HepG2 (cell line): ENCODE data around the gene TNFRSF6B. TPM values are rescaled to one million over a fixed set of nuclear protein-coding genes. Genes with fewer than 3 reads are reported as not detected.

ENCODE experiments used
- HDAC6 ChIP-seq: fragments of 200-600 bp; sonication (generic); IDR thresholded peaks from 2 replicates; pipeline ENCODE4 v1.7.0; 2017; ENCODE audit warnings: mild to moderate bottlenecking, antibody characterized with exemption, low read length, low read depth
- HMGA1 ChIP-seq: sonication (generic); formaldehyde crosslinking; conservative IDR thresholded peaks from 2 replicates; pipeline ENCODE4 v1.4.0; 2020; ENCODE audit warnings: missing genetic modification reagents
- HNF1A ChIP-seq, 2 experiments: sonication (generic) in 1 of 2; formaldehyde crosslinking in 1 of 2; IDR thresholded peaks; 2 replicates each; pipeline versions ENCODE4 v1.4.0 to v1.6.1; 2016 to 2020; ENCODE audit warnings: borderline replicate concordance in 1 of 2, low read depth in 1 of 2, mild to moderate bottlenecking in 1 of 2, missing genetic modification reagents in 1 of 2
- HNF4G ChIP-seq, 2 experiments: sonication (generic) in 1 of 2; formaldehyde crosslinking in 1 of 2; IDR thresholded peaks; 2 replicates each; pipeline versions ENCODE4 v1.4.0 to v1.6.1; 2011 to 2020; ENCODE audit warnings: borderline replicate concordance in 2 of 2, low read depth in 2 of 2, mild to moderate bottlenecking in 2 of 2, low read length in 1 of 2, missing genetic modification reagents in 1 of 2, moderate library complexity in 1 of 2
- HNRNPK ChIP-seq: fragments of 200-400 bp; formaldehyde crosslinking; IDR thresholded peaks from 2 replicates; pipeline ENCODE4 v1.6.1; 2018; ENCODE audit warnings: low read length, low read depth, moderate library complexity, mild to moderate bottlenecking; ENCODE audit not compliant: poor library complexity, severe bottlenecking
- HNRNPLL ChIP-seq: fragments of 200-400 bp; formaldehyde crosslinking; IDR thresholded peaks from 2 replicates; pipeline ENCODE4 v1.6.1; 2017; ENCODE audit warnings: mild to moderate bottlenecking, low read depth, low read length; ENCODE audit not compliant: poor library complexity, severe bottlenecking
- MAFF ChIP-seq: IDR thresholded peaks from 2 replicates; pipeline ENCODE4 v1.6.1; 2011; ENCODE audit warnings: low read depth, low read length, improper control_type of control experiment
- PTBP1 ChIP-seq: fragments of 200-400 bp; formaldehyde crosslinking; IDR thresholded peaks from 2 replicates; pipeline ENCODE4 v1.6.1; 2018; ENCODE audit warnings: low read length, low read depth; ENCODE audit not compliant: poor library complexity, severe bottlenecking
- REL ChIP-seq: sonication (generic); formaldehyde crosslinking; conservative IDR thresholded peaks from 2 replicates; pipeline ENCODE4 v1.8.0; 2022; ENCODE audit warnings: mild to moderate bottlenecking, missing genetic modification reagents, moderate library complexity
- SRSF1 ChIP-seq: fragments of 200-400 bp; formaldehyde crosslinking; optimal IDR thresholded peaks from 2 replicates; pipeline ENCODE3; 2017; ENCODE audit warnings: mild to moderate bottlenecking, low read depth, low read length, moderate library complexity
- UBTF ChIP-seq: sonication (generic); formaldehyde crosslinking; IDR thresholded peaks from 2 replicates; pipeline ENCODE4 v1.4.0; 2020; ENCODE audit warnings: mild to moderate bottlenecking, missing genetic modification reagents
- ZBTB1 ChIP-seq: sonication (generic); formaldehyde crosslinking; IDR thresholded peaks from 2 replicates; pipeline ENCODE4 v1.4.0; 2020; ENCODE audit warnings: missing genetic modification reagents, borderline replicate concordance
- ZBTB7A ChIP-seq: sonication (generic); formaldehyde crosslinking; IDR thresholded peaks from 2 replicates; pipeline ENCODE4 v1.8.0; 2022; ENCODE audit warnings: mild to moderate bottlenecking, missing genetic modification reagents
- ZFYVE20 ChIP-seq: sonication (generic); formaldehyde crosslinking; IDR thresholded peaks from 2 replicates; pipeline ENCODE4 v1.8.0; 2023; ENCODE audit warnings: low read depth, mild to moderate bottlenecking, moderate library complexity, missing genetic modification reagents, borderline replicate concordance
- ZNF282 ChIP-seq: fragments of 450-650 bp; IDR thresholded peaks from 2 replicates; pipeline ENCODE4 v1.6.1; 2018; ENCODE audit not compliant: partially characterized antibody
- ZNF484 ChIP-seq: sonication (generic); formaldehyde crosslinking; IDR thresholded peaks from 2 replicates; pipeline ENCODE4 v1.5.1; 2020; ENCODE audit warnings: mild to moderate bottlenecking, low read depth, missing genetic modification reagents, borderline replicate concordance
- ZNF740 ChIP-seq: sonication (generic); formaldehyde crosslinking; IDR thresholded peaks from 2 replicates; pipeline ENCODE4 v1.4.0; 2020; ENCODE audit warnings: missing genetic modification reagents
- ZNF777 ChIP-seq: sonication (generic); formaldehyde crosslinking; IDR thresholded peaks from 2 replicates; pipeline ENCODE4 v1.4.0; 2020; ENCODE audit warnings: missing genetic modification reagents
- ZNF781 ChIP-seq: sonication (generic); formaldehyde crosslinking; IDR thresholded peaks from 2 replicates; pipeline ENCODE4 v1.5.1; 2020; ENCODE audit warnings: borderline replicate concordance, mild to moderate bottlenecking, missing genetic modification reagents; ENCODE audit errors: not compliant biosample characterization
- ZNF891 ChIP-seq: sonication (generic); formaldehyde crosslinking; IDR thresholded peaks from 2 replicates; pipeline ENCODE4 v1.5.0; 2020; ENCODE audit warnings: mild to moderate bottlenecking, missing genetic modification reagents
- polyA plus RNA-seq, 8 experiments: library from polyadenylated mRNA; depleted of rRNA in 3 of 8; stranded (reverse) in 7 of 8; unstranded in 1 of 8; fragments of >200 nt; fragmentation: Illumina TruSeq in 4 of 8; extraction: Trizol in 4 of 8; gene quantifications; 2 replicates each; pipeline versions ENCODE4 v1.2.1 to v1.2.3, GENCODE V29; 2011 to 2016; ENCODE audit warnings: low read depth in 4 of 8, missing spikeins in 1 of 8, mixed read lengths in 1 of 8; ENCODE audit not compliant: insufficient read depth in 1 of 8
- total RNA-seq, 5 experiments: library from RNA; depleted of rRNA; stranded (reverse); fragments of >200 nt; fragmentation: Illumina TruSeq; extraction: Trizol; gene quantifications; 2 replicates each; pipeline ENCODE4 v1.2.3, GENCODE V29; 2016; ENCODE audit warnings: low read depth in 1 of 5

Gene TNFRSF6B
- total and polyA plus RNA-seq, 2 of the 13 experiments (the other 11 are each of a cell fraction or from before 2014, with no cell fraction given): 0.24 TPM; not detected in 1

- TF ChIP-seq SRSF1 (peak; percentile 9), HNF4G (IDR thresholded peaks at IDR 0.05; ENCODE audit: borderline replicate concordance, low read depth, low read length) (no peak), HNF4G (CRISPR knock-in tag; IDR thresholded peaks at IDR 0.05; ENCODE audit: borderline replicate concordance, low read depth) (0 out of 2 replicates have a peak, but pooled peaks have one; percentile 10), HDAC6 (no peak), PTBP1 (no peak), REL (CRISPR knock-in tag) (no peak), ZFYVE20 (CRISPR knock-in tag) (no peak), ZNF777 (CRISPR knock-in tag) (no peak), HMGA1 (CRISPR knock-in tag) (no peak), ZBTB1 (no peak), MAFF (no peak), ZNF484 (CRISPR knock-in tag) (peak; percentile 43; the same call in 1 of the 2 replicates), ZNF781 (CRISPR knock-in tag) (no peak), ZNF891 (CRISPR knock-in tag) (no peak), HNF1A (IDR thresholded peaks at IDR 0.05; ENCODE audit: low read depth) (no peak), HNF1A (CRISPR knock-in tag; IDR thresholded peaks at IDR 0.05; ENCODE audit: borderline replicate concordance) (no peak), UBTF (CRISPR knock-in tag) (no peak), ZBTB7A (CRISPR knock-in tag) (no peak), ZNF740 (no peak), ZNF282 (no peak), HNRNPLL (no peak), HNRNPK (peak; percentile 29)
These were observed 39.6 kb downstream of the TNFRSF6B start, which contains the start of gene LIME1 (continued) for GRCh38 chr20:63735859-63736718.
